Measurements from ENCODE around the gene AOPEP. TPM values are rescaled to one million over a fixed set of nuclear protein-coding genes. Genes with fewer than 3 reads are reported as not detected.

AOPEP gene
- total RNA-seq, 2 experiments from 2014 or later: 6.9 to 7.0 TPM

GRCh38 chr9:95130484-95130883 lies 404.0 kb downstream of the AOPEP start:
- intact Hi-C loops (cut with DNase I, micrococcal nuclease): no loop called here
- CTCF ChIA-PET: interaction anchor here (0.9 to 8.5 kb wide), 3 partner anchors 349 to 461 kb away, joined by 3 to 80 read pairs (median 9); no protein-coding TSS in a partner anchor
- TF ChIP-seq CTCF (IDR thresholded peaks at IDR 0.05): no peak
- Histone ChIP-seq H3K4me1 (ENCODE audit: insufficient read depth, low read length) (peaks cover 8% of the 10 kb centered on the region), H3K27me3 (ENCODE audit: control insufficient read depth in 1 of 2, insufficient read depth in 2 of 2, low read length in 2 of 2) (no peaks in the 10 kb centered on the region), H3K4me3 (ENCODE audit: low read length) (no peak overlapping the region), H3K27ac (ENCODE audit: low read depth in 1 of 2, low read length in 2 of 2) (no peak overlapping the region), H3K36me3 (ENCODE audit: insufficient read depth, low read length) (no peaks in the 10 kb centered on the region), H3K9me3 (ENCODE audit: control insufficient read depth in 1 of 2, insufficient read depth in 1 of 2, low read length in 2 of 2) (no peaks in the 10 kb centered on the region)
- Mint-ChIP-seq H3K4me3 (no peak overlapping the region), H3K9me3 (no peaks in the 10 kb centered on the region), H3K4me1 (ENCODE audit: low read depth) (peaks cover 5% of the 10 kb centered on the region), H3K27me3 (no peaks in the 10 kb centered on the region), H3K36me3 (ENCODE audit: low read depth) (peaks cover 5% of the 10 kb centered on the region), H3K27ac (no peak overlapping the region)
- DNase-seq (no peak), ATAC-seq (ENCODE audit: poor library complexity) (no peak)
- POLR2A ChIA-PET: no interaction called here

DNA sequence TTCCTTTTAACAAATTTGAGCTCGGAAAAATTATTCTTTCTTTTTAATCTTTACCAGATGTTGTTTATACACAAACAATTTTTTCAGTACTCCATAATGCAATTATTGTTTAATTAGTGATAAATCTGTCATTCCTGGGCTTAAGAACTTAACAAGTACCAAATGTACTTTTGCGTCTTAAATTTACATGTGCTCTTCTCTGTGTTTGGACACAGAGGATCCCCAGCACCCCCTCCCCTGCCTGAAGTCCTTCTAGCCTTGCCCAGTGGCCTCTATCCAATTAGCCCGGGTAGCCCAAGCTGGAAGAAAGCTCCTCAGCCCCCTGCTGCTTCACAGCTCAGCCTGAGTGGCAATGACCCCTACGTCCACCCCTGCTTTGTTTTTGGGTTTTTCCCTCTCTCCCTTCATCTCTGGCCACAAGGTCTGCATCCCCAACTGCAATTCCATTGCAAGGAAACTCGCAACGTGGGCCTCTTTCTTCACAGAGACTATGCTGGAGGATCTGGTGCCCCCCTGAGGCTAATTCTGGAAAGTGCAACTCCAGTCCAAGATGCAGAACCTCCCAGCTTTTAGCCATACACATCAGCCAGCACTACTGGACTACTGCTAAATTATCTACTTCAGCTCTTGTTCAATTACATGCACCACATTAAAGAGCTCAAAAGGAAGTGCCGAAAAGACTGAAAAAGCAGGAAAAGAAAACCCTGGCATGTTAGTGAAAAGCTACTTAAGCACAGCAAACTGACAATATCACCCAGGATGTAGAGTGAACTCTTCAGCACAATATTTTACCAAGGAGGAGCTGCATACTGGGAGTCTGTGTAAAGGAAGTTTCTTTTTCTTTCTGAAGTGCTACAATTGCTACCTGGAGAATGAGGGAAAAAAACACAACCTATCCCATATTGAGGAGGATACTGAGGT lies 404.8 kb downstream of the AOPEP start:
- Histone ChIP-seq H3K4me1 (ENCODE audit: insufficient read depth, low read length) (peaks cover 8% of the 10 kb centered on the region), H3K27ac (ENCODE audit: low read depth in 1 of 2, low read length in 2 of 2) (no peak overlapping the region), H3K9me3 (ENCODE audit: control insufficient read depth in 1 of 2, insufficient read depth in 1 of 2, low read length in 2 of 2) (no peaks in the 10 kb centered on the region), H3K36me3 (ENCODE audit: insufficient read depth, low read length) (no peaks in the 10 kb centered on the region), H3K4me3 (ENCODE audit: low read length) (no peak overlapping the region), H3K27me3 (ENCODE audit: control insufficient read depth in 1 of 2, insufficient read depth in 2 of 2, low read length in 2 of 2) (no peaks in the 10 kb centered on the region)
- no peak overlapping the region for H3K27ac Mint-ChIP-seq
- DNase-seq (peak in 13 of 14 experiments; percentile 13 to 63 (median 39)), ATAC-seq (ENCODE audit: poor library complexity) (no peak)
- peaks cover 5% of the 10 kb centered on the region for H3K36me3 Mint-ChIP-seq (ENCODE audit: low read depth)
- intact Hi-C loops (cut with DNase I, micrococcal nuclease): loop anchor here (1.0 kb wide), 1 partner anchor 450 kb away; no protein-coding TSS in a partner anchor
- H3K4me1 Mint-ChIP-seq (ENCODE audit: low read depth): peaks cover 5% of the 10 kb centered on the region
- ChIA-PET CTCF (interaction anchor here (0.7 to 8.5 kb wide), 4 partner anchors 347 to 462 kb away, joined by 3 to 80 read pairs (median 6); no protein-coding TSS in a partner anchor), POLR2A (no interaction called here)
- H3K9me3 Mint-ChIP-seq: no peaks in the 10 kb centered on the region
- peak; percentile 62 for TF ChIP-seq CTCF (IDR thresholded peaks at IDR 0.05)
- H3K27me3 Mint-ChIP-seq: no peaks in the 10 kb centered on the region
- H3K4me3 Mint-ChIP-seq: no peak overlapping the region

DNA sequence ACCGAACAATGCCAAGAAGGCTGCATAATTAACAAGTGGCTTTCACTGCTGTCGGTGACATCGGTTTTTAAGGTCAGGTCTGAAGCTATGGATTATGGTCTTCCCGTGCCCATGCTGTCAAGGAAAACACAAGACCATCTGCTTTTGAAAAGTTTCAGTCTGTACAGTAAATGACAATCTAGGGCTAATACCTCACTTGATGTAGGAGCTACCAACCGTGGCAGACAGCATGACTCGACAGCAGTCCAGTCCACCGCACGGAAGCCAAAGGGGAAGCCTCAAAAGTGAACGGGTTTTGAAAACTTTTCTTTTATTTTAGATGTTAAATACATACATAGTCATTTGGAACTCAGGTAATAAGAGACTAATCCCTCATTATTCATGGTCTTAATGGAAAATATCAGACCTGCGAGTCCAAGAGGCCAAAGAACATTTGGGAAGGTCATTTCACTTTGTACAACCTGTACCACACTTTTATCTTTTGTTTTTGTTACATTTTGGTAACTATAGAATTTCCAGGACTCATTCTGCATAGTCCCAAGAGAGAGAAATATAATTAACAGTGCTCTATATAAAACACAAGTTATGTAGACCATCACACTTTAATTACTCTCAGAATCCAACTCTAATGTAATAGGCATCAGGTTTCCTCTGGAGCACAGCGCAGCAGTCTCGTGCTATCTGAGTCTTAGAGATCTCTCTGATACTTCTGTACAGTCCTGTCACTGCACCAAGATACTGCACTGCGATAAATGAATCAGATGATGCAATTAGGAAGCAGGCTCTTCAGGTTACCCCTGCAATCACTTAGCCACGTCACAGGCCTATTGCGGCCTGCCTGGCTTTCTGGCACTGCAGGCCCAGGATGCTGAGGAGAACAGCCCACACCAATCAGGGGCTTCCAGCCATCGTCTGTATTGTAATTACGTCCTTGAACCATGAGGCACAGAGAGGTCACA lies 406.1 kb downstream of the AOPEP start:
- H3K27me3 Mint-ChIP-seq: no peaks in the 10 kb centered on the region
- no peaks in the 10 kb centered on the region for H3K9me3 Mint-ChIP-seq
- H3K27ac ChIP-seq (ENCODE audit: low read depth in 1 of 2, low read length in 2 of 2): no peak overlapping the region
- intact Hi-C loops (cut with DNase I, micrococcal nuclease): no loop called here
- no peaks in the 10 kb centered on the region for H3K36me3 ChIP-seq (ENCODE audit: insufficient read depth, low read length)
- POLR2A ChIA-PET: interaction anchor here (0.6 to 1.0 kb wide), 2 partner anchors 452 to 464 kb away, joined by 3 read pairs; no protein-coding TSS in a partner anchor
- no peak for TF ChIP-seq CTCF (IDR thresholded peaks at IDR 0.05)
- no peak overlapping the region for H3K4me3 Mint-ChIP-seq
- no peak overlapping the region for H3K27ac Mint-ChIP-seq
- CTCF ChIA-PET: interaction anchor here (2.0 to 8.5 kb wide), 2 partner anchors 451 to 464 kb away, joined by 9 to 80 read pairs; no protein-coding TSS in a partner anchor
- H3K9me3 ChIP-seq (ENCODE audit: control insufficient read depth in 1 of 2, insufficient read depth in 1 of 2, low read length in 2 of 2): no peaks in the 10 kb centered on the region
- DNase-seq: no peak
- no peaks in the 10 kb centered on the region for H3K27me3 ChIP-seq (ENCODE audit: control insufficient read depth in 1 of 2, insufficient read depth in 2 of 2, low read length in 2 of 2)
- no peak for ATAC-seq (ENCODE audit: poor library complexity)
- H3K4me3 ChIP-seq (ENCODE audit: low read length): no peak overlapping the region
- peaks cover 3% of the 10 kb centered on the region for H3K4me1 ChIP-seq (ENCODE audit: insufficient read depth, low read length)
- H3K36me3 Mint-ChIP-seq (ENCODE audit: low read depth): peaks cover 5% of the 10 kb centered on the region
- peaks cover 2% of the 10 kb centered on the region for H3K4me1 Mint-ChIP-seq (ENCODE audit: low read depth)

Data from CD4-positive, alpha-beta T cell (primary cell).